Activated naive CD4-positive, alpha-beta T cell treated with anti-CD3 and anti-CD28 coated beads, Interleukin-2, amount 50 U/mL, for 16 hours (primary cell): ENCODE data around the gene SEMA4C.

ENCODE experiments used
- DNase-seq: peaks from one replicate; pipeline ENCODE4 v3.0.0-alpha.2; 2020

SEMA4C gene

DNA sequence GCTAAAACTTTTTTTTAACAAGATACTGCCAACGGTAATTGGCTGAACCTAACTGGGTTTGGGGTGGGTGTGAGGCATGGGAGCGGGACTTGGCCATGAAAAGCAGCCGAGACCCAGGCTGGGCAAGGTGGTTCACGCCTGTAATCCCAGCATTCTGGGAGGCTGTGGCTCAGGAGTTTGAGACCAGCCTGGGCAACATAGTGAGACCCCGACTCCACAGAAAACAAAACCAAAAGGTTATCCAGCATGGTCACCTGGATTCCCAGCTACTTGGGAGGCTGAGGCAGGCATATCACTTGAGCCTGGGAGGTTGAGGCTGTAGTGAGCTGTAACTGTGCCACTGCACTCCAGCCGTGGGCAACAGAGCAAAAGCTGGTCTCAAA is 11.0 kb upstream of the SEMA4C start:
- DNase-seq: no peak

DNA sequence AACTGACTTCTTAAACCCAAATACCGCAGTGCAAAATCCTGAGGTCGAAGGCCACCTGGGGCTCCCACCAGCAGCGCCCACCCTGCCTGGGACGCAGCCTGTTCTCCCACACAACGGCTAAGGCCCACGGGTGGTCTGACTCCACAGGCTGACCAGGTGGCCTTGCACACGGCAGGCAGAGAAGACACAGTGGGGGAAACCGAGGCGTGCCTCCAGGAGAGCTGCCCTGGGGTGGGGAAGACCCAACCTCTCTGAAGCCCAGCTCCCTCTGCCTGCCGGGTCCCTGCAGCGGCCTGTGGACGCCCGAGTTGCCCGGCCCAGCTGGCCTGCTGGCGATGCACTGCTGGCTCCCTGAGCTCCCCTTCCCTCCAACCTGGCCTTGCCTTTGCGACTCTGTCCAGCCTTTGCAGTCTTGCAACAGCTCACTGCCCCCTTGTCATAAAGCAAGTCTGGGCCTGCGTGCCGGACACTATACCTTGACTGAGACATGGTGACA is 9.7 kb upstream of the SEMA4C start:
- no peak for DNase-seq

DNA sequence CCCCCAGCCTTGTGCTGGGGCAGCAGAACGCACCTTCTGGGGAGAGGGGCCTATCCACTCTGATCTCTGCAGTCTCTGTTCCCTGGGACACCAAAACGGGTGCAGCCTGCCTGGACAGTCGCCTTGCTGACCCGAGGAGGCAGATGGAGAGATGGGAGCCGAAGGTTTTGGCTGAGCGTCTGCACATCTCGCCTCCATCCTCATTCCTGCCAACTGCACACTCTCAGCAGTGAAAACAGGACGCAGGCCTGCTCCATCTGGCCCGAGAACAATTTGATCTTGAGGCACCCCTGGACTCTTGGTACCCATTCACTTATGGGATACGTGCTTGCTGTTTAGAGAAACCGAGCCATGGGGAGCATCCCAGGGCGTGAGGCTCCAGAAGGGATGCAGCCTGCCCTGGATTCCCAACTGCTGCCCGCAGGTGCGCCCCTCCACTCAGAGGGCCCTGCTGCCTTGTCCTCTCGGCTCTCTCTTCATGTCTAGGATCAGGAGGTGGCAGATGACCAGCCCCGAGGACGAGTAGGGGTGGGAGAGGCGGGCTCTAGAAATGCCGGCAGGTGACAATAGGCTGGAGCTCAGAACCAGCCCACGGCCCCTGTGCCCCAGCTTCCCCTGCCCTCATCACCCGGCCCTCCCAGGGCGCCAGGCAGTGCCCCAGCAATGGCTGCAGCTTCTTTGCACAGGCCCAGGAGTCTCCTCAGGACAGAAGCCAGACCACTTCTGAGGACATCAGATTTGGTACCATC is 9.1 kb upstream of the SEMA4C start:
- no peak for DNase-seq

DNA sequence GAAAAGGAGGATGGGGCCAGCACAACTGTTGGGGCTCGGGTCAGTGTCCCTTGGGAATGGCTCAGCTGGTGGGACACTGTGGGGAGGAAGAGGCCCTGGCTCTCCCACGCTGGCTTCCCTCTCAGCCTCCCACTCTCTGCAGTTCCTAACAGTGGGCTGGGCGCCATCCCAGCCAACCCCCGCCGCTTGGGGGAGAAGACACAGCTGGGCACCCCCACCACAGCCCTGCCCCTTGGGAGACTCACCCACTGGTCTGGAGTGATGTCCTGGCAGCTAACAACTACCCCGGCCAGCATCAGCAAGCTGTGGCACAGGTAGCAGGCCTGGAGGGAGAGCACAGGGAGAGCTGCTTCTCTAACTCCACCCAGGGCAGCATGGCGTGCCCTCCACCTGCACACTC is 8.3 kb upstream of the SEMA4C start:
- no peak for DNase-seq

DNA sequence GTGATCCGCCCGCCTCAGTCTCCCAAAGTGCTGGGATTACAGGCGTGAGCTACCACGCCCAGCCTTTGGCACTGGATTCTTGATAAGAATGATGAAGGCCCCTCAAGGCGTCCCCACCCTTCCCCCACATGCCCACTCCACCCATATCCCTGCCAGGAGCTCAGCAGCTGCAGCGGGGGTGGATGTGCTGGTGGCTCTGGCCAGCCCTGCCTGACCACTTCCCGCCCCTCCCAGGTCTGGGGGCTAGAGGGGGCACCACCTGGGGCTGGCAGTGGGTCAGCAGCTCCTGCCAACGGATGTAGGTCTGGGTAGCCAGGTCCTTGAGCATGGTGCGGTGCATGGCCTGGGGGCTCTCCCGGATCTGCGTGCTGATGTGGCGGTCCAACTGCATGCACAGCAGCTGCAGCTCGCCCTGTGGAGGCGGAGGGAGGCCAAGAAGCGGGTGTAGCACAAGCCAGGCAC is 7.8 kb upstream of the SEMA4C start:
- no peak for DNase-seq

DNA sequence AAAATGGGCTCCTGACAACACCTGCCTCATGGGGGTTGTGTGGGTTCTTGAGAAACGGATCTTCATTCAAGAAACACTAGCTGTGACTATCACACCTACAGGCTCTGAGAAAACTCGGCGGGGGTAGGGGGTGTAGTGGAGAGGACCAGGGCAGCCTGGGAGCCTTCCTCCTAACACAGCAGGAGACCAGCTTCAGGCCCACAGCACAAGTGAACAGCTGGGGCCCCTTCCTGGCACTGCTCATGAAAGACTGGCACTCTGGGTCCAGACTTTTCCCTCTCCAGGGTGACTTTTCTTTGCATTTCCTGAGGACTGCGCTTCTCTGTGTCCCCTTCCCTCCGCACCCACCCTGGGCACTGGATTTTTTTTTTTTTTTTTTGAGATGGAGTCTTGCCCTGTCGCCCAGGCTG is 7.2 kb upstream of the SEMA4C start:
- DNase-seq: no peak

DNA sequence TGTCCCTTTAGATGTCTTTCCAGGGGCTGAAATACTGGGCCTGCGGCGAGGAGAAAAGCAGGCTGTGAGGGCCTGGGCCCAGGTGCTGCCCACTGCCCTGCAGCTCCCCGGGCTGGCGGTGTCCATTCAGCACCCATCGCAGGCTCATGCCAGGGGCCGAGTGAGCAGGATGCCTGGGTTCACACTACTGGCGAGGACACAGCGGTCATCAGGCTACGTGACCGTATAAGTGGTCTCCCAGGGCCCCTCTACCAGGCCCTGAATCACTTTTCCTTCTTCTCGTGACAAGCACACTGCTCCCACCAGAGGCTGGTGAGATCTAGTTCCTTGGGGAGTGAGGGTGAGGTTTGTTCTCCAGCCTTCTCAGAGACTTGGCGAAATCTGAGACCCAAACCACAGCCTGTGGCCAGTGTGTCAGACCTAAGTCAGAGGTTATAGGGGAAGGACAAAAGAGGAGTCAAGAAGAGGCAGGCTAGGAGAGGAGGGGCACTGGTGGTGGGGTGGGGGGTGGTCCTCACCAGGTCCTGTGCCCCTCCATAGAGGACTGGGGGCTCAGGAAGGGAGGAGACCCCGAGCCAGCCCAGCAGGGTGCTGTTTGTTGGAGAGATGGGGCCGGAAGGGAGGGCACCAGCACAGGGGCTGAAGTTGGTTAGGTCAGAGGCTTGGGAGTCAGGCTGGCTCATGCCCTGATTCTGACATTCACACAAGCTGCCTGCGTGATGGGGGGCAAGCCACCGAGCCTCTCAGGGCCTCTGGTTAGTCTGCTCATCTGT is 6.6 kb upstream of the SEMA4C start:
- no peak for DNase-seq

DNA sequence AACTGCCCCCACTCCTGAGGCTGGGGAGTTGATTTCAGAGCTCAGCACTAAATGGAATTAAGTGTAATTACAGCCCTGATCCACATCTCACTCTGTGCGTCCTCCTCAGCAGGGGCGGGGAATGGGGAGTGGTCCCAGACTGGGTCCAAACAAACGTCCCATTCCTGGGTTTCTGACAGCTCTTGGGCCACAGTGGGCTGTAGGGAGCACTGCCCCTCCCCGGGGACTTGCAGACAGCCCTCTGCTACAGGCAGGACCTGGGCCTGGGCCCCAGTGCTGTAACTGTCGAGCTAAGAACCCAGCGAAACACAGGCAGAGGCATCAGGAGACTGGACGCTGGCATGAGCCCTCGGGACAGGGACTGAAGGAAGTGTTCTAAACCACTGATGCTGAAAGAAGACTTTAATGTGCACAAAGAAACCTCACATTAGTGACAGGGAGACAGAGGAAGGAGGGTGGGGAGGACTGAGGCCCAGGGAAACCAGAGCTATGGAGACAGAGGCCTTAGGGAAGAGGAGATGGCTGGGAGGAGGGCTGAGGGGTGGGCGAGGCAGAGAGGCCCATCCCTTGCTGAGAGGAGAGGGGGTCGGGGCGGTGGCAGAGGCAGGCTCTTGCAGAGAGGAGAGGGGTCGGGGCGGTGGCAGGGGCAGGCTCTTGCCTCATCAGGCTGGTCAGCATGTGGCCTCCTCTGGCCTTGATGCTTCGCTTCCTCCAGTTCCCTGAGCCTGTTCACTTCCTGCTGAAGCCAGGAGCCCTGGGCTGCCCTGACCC is 5.8 kb upstream of the SEMA4C start:
- DNase-seq: no peak

DNA sequence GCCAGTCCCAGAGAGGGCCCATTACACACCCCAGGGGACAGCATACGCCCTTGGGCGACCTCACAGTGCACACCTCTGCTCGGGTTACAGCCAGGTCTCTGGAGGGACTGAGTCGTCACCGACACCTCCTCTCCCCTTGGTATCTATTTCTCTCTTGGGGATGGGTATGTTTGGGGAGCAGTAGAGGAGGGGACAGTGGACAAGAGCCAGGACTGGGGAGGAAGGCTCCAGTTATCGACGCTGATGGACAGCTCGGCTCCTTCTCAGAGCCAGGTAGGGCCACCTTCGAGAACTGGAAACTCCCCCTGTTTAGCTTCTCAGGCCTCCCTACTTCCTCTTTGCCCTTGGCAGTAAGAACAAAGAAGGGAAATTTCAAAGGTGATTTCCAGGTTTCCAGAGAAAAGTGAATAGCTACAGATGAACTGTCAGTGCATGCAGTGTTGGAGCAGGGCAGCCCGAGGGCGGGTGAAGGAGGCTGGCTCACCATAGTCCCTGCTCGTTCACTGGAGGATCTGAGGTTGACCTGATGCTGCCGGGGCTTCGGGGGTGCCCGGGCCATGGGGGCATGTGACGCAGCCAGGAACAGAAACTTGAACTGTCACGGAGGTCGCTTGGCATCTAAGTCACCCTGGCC is 4.4 kb upstream of the SEMA4C start:
- no peak for DNase-seq

DNA sequence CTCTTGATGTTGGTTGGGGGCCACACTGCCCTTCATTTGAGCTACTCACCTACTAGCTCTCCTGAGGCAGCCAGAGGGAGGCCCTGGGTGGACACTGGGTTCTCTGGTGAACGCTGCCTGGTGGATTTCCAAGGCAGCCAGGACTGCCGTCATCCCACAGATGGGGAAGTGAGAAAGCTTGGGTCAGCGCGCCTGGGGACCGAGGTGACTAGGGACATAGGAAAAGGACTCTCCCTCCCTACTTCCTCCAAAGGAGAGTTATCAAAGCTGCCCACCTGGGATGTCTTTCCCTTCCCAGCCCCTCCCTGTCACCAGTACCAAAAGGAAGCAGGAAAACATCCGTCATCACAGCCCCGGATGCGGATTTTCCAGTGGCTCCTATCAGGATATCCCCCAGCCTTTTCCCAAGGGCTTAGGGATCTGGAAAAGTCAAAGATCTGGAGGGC is 3.8 kb upstream of the SEMA4C start:
- no peak for DNase-seq

DNA sequence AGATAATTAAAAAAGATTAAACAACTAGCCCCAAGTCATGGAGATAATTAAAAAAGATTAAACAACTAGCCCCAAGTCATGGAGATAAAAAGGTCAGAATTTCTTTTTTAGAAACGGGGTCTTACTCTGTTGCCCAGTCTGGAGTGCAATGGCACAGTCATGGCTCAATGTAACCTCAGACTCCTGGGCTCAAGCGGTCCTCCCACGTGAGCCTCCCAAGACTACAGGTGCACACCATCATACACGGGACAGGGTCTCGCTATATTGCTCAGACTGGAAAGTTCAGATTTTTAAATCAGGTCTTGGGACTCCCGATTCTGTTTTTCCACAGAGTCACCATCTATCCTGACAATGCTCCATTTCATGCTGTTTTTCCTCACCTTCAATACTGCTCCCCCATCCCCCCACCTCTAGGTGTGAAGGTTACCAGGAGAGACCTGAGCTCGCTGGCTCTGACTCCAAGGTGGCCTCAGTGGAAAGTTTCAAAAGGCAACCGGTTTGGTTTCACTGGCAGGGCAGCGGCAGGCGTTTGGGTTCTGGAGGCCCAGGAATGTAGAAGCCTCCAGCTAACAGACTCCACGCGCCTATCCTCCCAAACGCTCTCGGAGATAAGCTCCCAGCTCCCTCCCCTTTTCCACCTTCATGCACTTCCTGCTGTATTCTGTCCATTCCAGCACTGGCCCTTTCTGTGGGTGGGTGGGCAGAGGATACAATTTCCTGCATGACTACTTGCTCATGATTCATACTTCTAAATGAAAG is 2.9 kb upstream of the SEMA4C start:
- DNase-seq: no peak

DNA sequence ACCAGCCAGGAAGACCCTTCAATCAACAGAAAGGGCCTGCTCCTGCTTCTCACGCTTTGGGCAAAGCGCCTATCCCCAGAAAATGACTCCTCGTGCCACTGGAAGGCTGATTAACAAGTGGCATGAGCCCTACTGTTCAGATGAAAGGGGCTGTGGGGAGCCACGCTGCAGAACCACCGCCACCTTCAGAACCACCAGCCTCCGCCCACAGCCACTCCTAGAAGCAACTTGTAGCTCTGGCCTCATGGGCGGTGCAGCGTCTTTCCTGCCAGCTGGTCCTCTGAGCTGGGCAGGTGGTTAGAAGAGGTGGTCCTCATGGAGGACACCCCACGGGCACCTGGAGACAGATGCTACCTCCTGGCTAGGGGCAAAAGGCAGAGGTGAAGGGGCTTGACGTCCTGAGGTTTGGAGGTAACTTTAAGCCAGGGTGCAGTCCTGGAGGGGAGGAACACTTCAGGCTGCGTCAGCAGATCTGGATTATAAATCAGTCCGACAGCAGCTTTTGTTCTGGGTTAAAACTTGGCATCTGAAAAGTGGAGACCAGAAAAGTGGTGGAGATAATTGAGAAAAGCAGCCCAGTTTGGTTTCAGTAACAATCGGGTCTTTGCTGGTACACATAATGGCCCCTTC is 861 bp upstream of the SEMA4C start:
- peak; percentile 48 for DNase-seq

DNA sequence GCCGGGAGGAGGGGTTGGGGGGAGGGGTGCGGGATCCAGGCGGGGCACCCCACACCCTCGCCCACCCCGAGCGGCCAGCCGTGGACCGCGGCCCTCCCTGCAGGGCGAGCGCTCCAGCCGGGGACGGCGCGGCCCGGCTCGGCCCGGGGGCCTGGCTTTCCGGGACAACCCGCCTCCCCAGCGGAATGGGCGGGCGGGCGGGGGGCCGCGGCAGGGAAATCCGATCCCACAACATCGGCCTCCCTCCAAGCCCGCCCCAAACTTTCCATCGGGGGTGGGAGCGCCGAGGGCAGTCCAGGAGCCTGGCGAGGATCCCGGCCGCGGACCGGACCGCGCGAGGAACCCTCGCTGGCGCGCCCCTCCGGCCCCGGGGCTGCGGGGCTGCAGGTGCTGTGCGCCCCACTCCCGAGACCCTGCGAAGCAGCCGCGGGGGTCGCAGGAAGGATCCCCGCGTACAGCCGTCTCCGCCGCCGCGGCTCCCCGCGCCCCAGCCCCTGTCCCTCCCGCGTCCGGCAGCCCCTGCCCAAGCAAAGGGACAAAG is 529 bp downstream of the SEMA4C start:
- DNase-seq: no peak

DNA sequence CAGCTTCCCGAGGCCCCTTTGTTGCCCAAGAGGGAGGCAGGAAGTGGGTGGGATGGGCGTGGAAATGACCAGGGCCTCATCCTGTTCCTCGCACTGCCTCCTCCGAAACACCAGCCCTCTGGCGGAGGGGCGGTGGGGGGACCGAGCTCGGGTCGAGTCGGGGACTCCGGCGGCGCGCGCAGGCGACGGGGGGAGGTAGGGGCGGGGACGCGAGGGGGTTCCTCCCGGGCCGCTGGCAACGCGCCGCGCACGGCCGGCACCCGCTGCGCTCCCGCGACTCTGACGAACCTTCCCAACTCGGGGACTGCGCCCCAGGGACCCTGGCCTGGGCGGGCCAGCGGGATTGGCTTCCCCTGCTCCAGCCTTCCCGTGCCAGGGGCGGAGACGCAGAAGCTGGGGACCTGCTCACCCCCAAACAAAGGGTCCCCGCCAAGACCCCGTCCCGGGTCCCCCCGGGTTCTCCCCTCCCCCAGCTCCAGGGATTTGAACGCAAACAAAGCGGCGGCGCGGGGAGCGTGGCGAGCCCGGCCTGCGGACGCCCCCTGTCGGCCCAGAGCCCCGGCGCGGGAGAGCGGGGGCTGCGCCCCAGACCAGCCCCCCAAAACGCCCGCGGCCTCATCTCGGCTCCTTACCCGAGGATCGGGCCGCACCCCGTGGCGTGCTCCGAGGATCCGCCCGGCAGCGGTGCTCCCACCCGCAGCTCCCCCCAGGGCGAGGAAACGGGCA is 1.2 kb downstream of the SEMA4C start:
- DNase-seq: peak; percentile 64

DNA sequence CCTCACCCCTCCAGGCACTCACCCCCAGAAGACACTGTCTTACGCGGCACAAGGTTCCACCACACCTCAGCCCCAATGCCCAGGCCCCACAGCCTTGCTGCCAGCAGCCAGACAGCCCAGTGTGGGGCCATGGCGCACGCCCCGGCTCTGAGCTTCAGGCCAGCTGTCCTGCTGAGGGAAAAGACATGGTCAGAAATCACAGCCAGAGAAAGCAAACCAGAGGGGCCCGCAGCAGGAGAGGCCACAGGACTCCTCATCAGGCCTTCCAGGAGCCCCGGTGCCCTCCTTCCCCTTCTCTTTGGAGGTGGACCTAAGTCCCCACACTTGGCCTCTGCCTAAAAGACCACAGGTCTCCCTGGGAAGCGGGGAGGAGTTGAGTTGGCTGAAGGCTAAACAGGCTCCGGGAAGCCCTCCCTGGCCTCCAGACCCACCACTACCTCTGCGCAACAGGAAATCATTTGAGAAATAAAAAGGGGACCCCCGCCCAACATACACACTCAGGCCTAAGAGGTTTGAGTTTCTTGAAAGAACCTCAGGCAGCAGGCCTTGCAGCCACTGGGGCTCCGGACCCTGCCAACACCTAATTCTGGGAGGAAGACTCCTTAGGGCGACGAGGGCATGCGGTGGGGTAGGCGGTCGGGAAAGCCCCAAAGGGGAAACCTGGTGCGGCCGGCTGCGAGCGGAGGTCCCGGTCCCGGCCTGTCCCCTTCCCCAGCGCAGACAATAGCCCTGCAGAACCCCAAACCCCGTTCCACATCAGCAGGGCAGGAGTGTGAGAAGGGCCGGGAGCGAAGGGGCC is 1.9 kb downstream of the SEMA4C start:
- peak; percentile 30 for DNase-seq

DNA sequence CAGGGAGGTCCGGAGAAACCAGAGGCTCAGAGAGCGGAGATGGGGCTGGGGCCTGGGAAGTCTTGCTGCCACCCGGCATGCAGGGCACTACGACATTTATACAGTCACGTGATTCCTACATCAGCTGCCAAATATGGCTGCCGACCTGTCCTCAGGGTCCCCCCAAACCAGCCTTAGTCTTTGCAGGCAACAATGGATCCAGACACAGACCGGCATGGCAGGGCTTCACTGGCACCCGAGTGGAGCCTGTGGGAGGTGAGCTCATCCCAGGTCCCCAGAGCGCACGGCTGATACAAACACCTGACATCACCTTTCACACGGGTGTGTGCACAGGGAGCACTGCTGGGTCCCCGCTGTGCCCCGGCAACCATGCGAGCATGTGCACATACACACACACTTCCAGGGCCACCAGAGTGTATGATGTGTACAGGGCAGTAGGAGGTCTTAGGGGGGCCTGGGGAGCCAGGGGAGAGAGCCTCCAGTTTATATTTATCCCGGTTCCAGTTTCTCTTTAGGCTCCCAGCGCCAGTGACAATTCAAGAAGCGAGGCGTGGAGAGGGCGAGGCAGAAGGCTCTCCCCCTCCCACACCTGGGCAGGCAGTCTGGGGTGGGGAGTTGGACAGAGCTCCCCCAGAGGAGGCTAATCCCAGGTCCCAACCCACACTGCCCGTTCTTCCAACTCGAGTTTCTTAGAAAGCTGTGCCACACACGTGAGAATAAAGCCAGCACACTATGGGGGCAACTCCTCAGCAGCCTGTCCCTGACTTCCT is 2.7 kb downstream of the SEMA4C start:
- no peak for DNase-seq

DNA sequence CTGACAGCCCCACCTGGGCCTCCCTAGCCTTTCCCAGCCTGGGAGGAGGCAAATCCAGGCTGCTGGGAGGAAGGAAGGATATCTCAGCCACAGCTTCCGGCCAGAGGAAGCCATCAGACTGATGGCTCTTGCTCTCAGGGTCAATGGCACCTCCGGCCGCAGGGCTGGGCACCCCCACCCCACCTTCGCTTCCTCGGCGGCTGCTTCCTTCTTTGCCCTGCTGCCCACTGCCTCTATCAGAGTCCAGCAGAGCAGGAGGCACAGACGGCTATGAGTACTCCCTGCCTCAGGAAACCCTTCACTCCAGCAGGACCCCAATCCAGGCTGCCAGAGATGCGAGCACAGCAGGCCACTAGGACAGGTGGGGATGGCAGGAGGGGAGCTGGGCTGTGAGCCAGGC is 3.3 kb downstream of the SEMA4C start:
- no peak for DNase-seq

DNA sequence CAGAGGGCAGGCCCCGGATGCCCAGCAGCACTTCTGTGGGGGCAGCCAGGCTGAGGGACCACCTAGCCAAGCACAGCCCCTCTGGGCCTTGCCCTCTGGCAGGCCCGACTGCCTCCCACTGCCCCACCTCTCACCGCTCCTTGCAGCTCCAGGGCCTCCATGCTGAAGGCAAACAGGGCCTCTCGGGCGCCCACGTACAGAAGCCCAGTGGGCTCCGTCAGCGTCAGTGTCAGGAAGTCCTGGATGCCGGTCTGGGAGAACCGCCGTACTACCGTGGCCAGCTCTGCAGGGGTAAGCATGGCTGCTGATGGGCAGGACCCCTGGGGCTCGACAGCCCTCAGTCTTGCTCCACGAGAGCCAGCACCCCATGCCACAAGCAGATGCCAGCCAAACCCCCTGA is 3.7 kb downstream of the SEMA4C start:
- no peak for DNase-seq

DNA sequence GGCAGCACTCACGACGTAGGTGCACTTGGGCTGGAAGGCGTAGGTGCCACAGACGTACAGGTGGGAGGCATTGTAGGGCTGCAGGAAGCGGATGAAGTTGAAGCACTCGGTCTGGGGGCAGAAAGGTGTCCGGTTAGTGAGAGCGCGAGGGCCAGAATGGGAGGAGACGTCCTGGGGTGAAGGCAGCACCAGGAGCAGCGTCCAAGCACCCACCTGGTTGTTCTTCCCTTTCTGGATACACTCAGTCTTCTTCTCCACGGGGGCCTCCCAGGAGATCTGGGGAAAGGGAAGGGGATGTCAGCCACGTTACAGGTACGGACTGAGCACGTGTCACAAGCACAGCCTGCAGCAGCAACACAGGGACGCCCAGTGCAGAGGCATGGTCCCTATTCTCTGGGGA is 4.2 kb downstream of the SEMA4C start:
- DNase-seq: no peak
